ENCODE measurements around the gene FOXP1. TPM values are rescaled to one million over a fixed set of nuclear protein-coding genes. Genes with fewer than 3 reads are reported as not detected.

FOXP1 gene
- total and polyA plus RNA-seq, 8 donors = 13.4 to 74.1 (median 44.1) TPM

GRCh38 chr3:71391361-71391760 is 192.2 kb downstream of the FOXP1 start:
- TF ChIP-seq, protein P1, sequence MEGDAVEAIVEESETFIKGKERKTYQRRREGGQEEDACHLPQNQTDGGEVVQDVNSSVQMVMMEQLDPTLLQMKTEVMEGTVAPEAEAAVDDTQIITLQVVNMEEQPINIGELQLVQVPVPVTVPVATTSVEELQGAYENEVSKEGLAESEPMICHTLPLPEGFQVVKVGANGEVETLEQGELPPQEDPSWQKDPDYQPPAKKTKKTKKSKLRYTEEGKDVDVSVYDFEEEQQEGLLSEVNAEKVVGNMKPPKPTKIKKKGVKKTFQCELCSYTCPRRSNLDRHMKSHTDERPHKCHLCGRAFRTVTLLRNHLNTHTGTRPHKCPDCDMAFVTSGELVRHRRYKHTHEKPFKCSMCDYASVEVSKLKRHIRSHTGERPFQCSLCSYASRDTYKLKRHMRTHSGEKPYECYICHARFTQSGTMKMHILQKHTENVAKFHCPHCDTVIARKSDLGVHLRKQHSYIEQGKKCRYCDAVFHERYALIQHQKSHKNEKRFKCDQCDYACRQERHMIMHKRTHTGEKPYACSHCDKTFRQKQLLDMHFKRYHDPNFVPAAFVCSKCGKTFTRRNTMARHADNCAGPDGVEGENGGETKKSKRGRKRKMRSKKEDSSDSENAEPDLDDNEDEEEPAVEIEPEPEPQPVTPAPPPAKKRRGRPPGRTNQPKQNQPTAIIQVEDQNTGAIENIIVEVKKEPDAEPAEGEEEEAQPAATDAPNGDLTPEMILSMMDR (IDR thresholded peaks at IDR 0.05) = no peak
- no peaks in the 10 kb centered on the region for H3K36me3 ChIP-seq
- WGBS, 2 donors = 91 to 94% methylated on average over 7 of the region's 7 CpGs

DNA sequence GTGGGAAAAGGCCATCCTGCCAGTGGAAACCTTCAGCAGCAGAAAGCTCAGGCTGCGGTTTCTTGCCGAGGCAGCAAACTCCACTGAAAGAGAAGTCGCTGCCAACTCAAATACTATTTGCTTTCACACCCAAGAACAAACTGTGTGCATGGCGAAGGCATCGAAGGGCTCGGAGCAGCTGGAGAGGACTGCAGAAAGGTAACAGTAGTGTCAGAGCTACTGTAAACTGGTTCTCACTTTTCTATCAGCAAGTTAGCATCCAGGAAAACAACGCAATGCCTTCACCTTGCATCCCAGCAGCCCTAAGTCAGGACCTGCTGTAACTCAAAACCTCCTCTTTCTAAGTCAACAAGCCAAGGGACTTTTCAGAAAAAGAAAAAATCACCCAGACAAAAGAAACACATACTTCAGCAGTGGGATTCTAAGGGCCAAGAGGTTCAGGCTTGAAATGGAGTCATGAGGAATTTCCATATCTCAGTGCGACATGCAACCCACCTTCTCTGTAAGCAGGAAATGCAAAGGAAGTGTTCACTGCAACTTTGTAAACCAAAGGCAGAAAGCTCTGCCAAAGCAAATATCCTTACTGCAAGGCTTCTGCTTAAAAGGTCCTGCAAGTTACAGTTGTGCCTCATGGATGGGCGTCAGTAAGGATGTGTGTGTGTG is 193.5 kb downstream of the FOXP1 start:
- H3K27me3 ChIP-seq = no peaks in the 10 kb centered on the region
- 9 to 10% methylated on average over 9 of the region's 9 CpGs for WGBS, 2 donors
- H3K36me3 ChIP-seq = no peaks in the 10 kb centered on the region
- peak overlapping the region in 2 of 4 donors; percentile 28 to 71 for H3K27ac ChIP-seq
- DNase-seq (peak; percentile 63 to 75 (median 70)), ATAC-seq (peak; percentile 92 to 98 (median 94)), FAIRE-seq (no peak)
- H3K4me3 ChIP-seq = peak overlapping the region in 1 of 4 donors; percentile 9
- no peaks in the 10 kb centered on the region for H3K9me3 ChIP-seq
- intact Hi-C loops (cut with DNase I) = no loop called here
- TF ChIP-seq, protein P1 (IDR thresholded peaks at IDR 0.05) = no peak
- peaks cover 6 to 16% (median 12%) of the 10 kb centered on the region in 3 donors for H3K4me1 ChIP-seq

More at GRCh38 chr3:71391361-71391760, 192.2 kb downstream of the FOXP1 start:
- DNase-seq (no peak), ATAC-seq (no peak), FAIRE-seq (no peak)
- peaks cover 6 to 16% (median 12%) of the 10 kb centered on the region in 3 donors for H3K4me1 ChIP-seq
- intact Hi-C loops (cut with DNase I) = no loop called here
- H3K27ac ChIP-seq = no peak overlapping the region
- no peaks in the 10 kb centered on the region for H3K27me3 ChIP-seq
- H3K4me3 ChIP-seq = no peak overlapping the region
- H3K9me3 ChIP-seq = no peaks in the 10 kb centered on the region

DNA sequence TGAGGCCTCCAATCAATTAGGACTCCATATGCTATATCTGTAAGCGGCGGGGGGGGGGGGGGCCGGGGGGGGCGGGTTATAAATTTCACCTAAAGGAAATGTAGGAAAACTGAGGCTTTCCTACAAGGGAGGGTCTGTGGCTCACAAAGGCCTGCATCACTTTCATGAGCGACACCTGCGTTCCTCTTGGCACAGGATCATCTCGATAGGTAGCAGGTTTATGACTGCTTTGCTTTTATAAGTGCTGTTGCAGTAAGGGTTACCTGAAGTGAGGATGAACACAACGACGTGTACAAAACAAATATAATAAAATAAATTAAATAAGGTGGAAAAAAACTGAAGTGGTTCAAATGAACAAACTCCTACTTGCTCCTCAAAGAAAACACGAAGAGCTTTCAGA is 194.3 kb downstream of the FOXP1 start:
- intact Hi-C loops (cut with DNase I) = no loop called here
- Histone ChIP-seq H3K9me3 (no peaks in the 10 kb centered on the region), H3K27ac (peak overlapping the region in 1 of 4 donors; percentile 28), H3K4me1 (peaks cover 6 to 16% (median 12%) of the 10 kb centered on the region in 3 donors), H3K4me3 (no peak overlapping the region), H3K36me3 (no peaks in the 10 kb centered on the region), H3K27me3 (no peaks in the 10 kb centered on the region)
- ATAC-seq (no peak), FAIRE-seq (no peak), DNase-seq (no peak)
- 36 to 44% methylated on average over 10 of the region's 10 CpGs for WGBS, 2 donors
- TF ChIP-seq, protein P1 (IDR thresholded peaks at IDR 0.05) = no peak

- WGBS, 2 donors = 56 to 57% methylated on average over 6 of the region's 6 CpGs
- Histone ChIP-seq H3K36me3 (no peaks in the 10 kb centered on the region), H3K4me3 (no peak overlapping the region), H3K27me3 (no peaks in the 10 kb centered on the region), H3K9me3 (no peaks in the 10 kb centered on the region), H3K4me1 (peaks cover 6 to 16% (median 12%) of the 10 kb centered on the region in 3 donors), H3K27ac (no peak overlapping the region)
- FAIRE-seq (no peak), ATAC-seq (no peak), DNase-seq (no peak)
- intact Hi-C loops (cut with DNase I) = no loop called here
- TF ChIP-seq, protein P1 (IDR thresholded peaks at IDR 0.05) = no peak
Observed at GRCh38 chr3:71388535-71389120, 194.9 kb downstream of the FOXP1 start.

DNA sequence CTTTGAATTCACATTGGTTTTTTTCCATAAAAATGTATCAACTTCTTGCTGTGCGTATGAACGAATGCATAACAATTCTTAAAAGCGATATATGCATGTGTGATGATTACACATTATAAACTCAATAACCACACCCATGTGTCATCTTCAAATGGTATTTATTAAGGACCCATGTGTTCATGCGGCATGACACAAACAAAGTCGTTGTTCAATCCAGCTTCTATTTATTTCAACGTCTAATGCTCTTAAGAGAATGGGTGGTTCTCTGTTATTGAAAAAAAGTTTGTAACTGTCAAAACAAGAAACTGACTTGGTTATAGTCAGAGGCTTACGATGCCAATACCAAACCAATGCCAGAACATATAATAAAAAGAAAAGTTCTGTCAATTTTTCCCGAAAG is 195.9 kb downstream of the FOXP1 start:
- intact Hi-C loops (cut with DNase I) = no loop called here
- TF ChIP-seq, protein P1 (IDR thresholded peaks at IDR 0.05) = no peak
- 86 to 88% methylated on average over 8 of the region's 8 CpGs for WGBS, 2 donors

More for the DNA sequence above, 195.9 kb downstream of the FOXP1 start:
- Histone ChIP-seq H3K4me3 (no peak overlapping the region), H3K9me3 (no peaks in the 10 kb centered on the region), H3K27me3 (no peaks in the 10 kb centered on the region), H3K4me1 (peaks cover 6 to 16% (median 12%) of the 10 kb centered on the region in 3 donors), H3K36me3 (no peaks in the 10 kb centered on the region), H3K27ac (no peak overlapping the region)
- ATAC-seq = no peak
- FAIRE-seq = no peak
- DNase-seq = no peak
